ENCODE data around the gene KCNQ1OT1.

KCNQ1OT1 gene

GRCh38 chr11:2590965-2591754, 108.6 kb downstream of the KCNQ1OT1 start:
- no peak for DNase-seq

GRCh38 chr11:2590131-2590964, 109.4 kb downstream of the KCNQ1OT1 start:
- no peak for DNase-seq

- no peak for DNase-seq
Measured at GRCh38 chr11:2589538-2589934, 110.3 kb downstream of the KCNQ1OT1 start.

GRCh38 chr11:2588809-2589537, 110.8 kb downstream of the KCNQ1OT1 start:
- no peak for DNase-seq

GRCh38 chr11:2587976-2588748, 111.6 kb downstream of the KCNQ1OT1 start:
- DNase-seq = peak; percentile 56

GRCh38 chr11:2587132-2587930, 112.5 kb downstream of the KCNQ1OT1 start:
- DNase-seq = peak; percentile 59

GRCh38 chr11:2586793-2587131, 113.0 kb downstream of the KCNQ1OT1 start:
- peak; percentile 55 for DNase-seq

- DNase-seq = peak; percentile 57
Measured at GRCh38 chr11:2586087-2586792, 113.6 kb downstream of the KCNQ1OT1 start.

GRCh38 chr11:2585566-2586086, 114.2 kb downstream of the KCNQ1OT1 start:
- DNase-seq = no peak

GRCh38 chr11:2584812-2585565, 114.8 kb downstream of the KCNQ1OT1 start:
- peak; percentile 61 for DNase-seq

- no peak for DNase-seq
Measured at GRCh38 chr11:2584434-2584811, 115.4 kb downstream of the KCNQ1OT1 start.

GRCh38 chr11:2583605-2583958, 116.2 kb downstream of the KCNQ1OT1 start:
- peak; percentile 50 for DNase-seq

GRCh38 chr11:2582946-2583604, 116.7 kb downstream of the KCNQ1OT1 start:
- DNase-seq = peak; percentile 59

GRCh38 chr11:2582351-2582945, 117.3 kb downstream of the KCNQ1OT1 start:
- DNase-seq = peak; percentile 56

GRCh38 chr11:2581931-2582350, 117.9 kb downstream of the KCNQ1OT1 start:
- peak; percentile 55 for DNase-seq

- DNase-seq = peak; percentile 60
Measured at GRCh38 chr11:2581151-2581930, 118.5 kb downstream of the KCNQ1OT1 start.

- DNase-seq = peak; percentile 59
Measured at GRCh38 chr11:2580571-2581001, 119.2 kb downstream of the KCNQ1OT1 start.

GRCh38 chr11:2580061-2580421, 119.8 kb downstream of the KCNQ1OT1 start:
- DNase-seq = no peak
